Suprapubic skin (tissue), 3 donors: Measurements from ENCODE around the gene GPC4.

Experiments used
- EP300 ChIP-seq: sonication (generic); formaldehyde crosslinking; IDR thresholded peaks from one replicate; pipeline ENCODE4 v1.6.1; 2017; ENCODE audit warnings: antibody characterized with exemption
- POLR2A ChIP-seq, 2 donors: fragments of 450-650 bp; IDR thresholded peaks; one replicate each; pipeline ENCODE4 v1.6.1; 2017; ENCODE audit warnings: antibody characterized with exemption in 2 of 2, mild to moderate bottlenecking in 2 of 2, moderate library complexity in 2 of 2
- TF ChIP-seq, protein P1 (sequence below), 2 donors: fragments of 200-600 bp in 1 of 2; fragments of 450-650 bp in 1 of 2; sonication (generic) in 1 of 2; IDR thresholded peaks; one replicate each; pipeline ENCODE4 v1.5.1; 2016 to 2019; ENCODE audit warnings: antibody characterized with exemption in 2 of 2, mild to moderate bottlenecking in 1 of 2, moderate library complexity in 1 of 2

DNA sequence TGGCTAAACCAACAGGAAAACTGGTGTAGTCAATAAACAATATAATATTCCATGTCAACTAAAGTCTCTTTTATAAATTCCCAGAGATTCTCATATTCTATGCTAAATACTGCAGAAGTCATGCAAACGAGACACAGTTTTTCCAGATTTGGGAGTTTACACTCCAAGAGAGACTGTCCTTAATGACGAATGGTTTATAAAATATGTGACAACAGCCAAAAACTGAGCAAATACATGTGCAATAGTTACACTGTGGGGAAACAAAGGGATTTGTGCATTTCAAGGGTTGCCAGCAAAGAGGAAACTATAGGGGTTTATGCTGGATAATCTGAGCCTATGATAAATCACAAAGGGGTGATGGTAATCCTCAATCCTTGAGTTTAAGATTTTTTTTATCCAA, 75.7 kb downstream of the GPC4 start:
- TF ChIP-seq, protein P1, sequence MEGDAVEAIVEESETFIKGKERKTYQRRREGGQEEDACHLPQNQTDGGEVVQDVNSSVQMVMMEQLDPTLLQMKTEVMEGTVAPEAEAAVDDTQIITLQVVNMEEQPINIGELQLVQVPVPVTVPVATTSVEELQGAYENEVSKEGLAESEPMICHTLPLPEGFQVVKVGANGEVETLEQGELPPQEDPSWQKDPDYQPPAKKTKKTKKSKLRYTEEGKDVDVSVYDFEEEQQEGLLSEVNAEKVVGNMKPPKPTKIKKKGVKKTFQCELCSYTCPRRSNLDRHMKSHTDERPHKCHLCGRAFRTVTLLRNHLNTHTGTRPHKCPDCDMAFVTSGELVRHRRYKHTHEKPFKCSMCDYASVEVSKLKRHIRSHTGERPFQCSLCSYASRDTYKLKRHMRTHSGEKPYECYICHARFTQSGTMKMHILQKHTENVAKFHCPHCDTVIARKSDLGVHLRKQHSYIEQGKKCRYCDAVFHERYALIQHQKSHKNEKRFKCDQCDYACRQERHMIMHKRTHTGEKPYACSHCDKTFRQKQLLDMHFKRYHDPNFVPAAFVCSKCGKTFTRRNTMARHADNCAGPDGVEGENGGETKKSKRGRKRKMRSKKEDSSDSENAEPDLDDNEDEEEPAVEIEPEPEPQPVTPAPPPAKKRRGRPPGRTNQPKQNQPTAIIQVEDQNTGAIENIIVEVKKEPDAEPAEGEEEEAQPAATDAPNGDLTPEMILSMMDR (IDR thresholded peaks at IDR 0.05): no peak
- TF ChIP-seq POLR2A (IDR thresholded peaks at IDR 0.05): no peak
- no peak for TF ChIP-seq EP300
